ENCODE measurements around the gene GHRHR.

The GHRHR gene

GRCh38 chr7:30986331-30986730 lies 22.6 kb downstream of the GHRHR start:
- Histone ChIP-seq H3K4me2 (ENCODE audit: low read depth, low read length) (no peak overlapping the region), H3K4me1 (ENCODE audit: low read length) (no peaks in the 10 kb centered on the region), H3K9me3 (replicated peaks; ENCODE audit: insufficient read depth, low read length) (no peaks in the 10 kb centered on the region), H3K27me3 (replicated peaks; ENCODE audit: insufficient read depth, low read length) (no peaks in the 10 kb centered on the region), H4K20me1 (ENCODE audit: insufficient read depth, low read length) (no peaks in the 10 kb centered on the region), H3K9ac (ENCODE audit: low read length) (no peak overlapping the region), H2AFZ (ENCODE audit: low read length) (no peak overlapping the region), H3K27ac (ENCODE audit: low read length) (no peak overlapping the region), H3K9me2 (replicated peaks; ENCODE audit: insufficient read depth, low read length) (no peaks in the 10 kb centered on the region), H3K36me3 (replicated peaks; ENCODE audit: insufficient read depth, low read length) (no peaks in the 10 kb centered on the region), H3K4me3 (ENCODE audit: low read length) (no peak overlapping the region), H3F3A (ENCODE audit: insufficient read depth, low read length) (no peaks in the 10 kb centered on the region), H3K79me2 (ENCODE audit: low read length) (no peaks in the 10 kb centered on the region)
- TF ChIP-seq EZH2 (optimal IDR thresholded peaks at IDR 0.05; ENCODE audit: low read depth, low read length) (no peak), CTCF (IDR thresholded peaks at IDR 0.05; ENCODE audit: low read length) (no peak), EZH2phosphoT487 (IDR thresholded peaks at IDR 0.05; ENCODE audit: low read length) (no peak)
- no peak for DNase-seq

GRCh38 chr7:30986738-30987137 lies 23.0 kb downstream of the GHRHR start:
- H3K27me3 ChIP-seq (replicated peaks; ENCODE audit: insufficient read depth, low read length), result no peaks in the 10 kb centered on the region
- no peak overlapping the region for H3K27ac ChIP-seq (ENCODE audit: low read length)
- H3K79me2 ChIP-seq (ENCODE audit: low read length), result no peaks in the 10 kb centered on the region
- H3K9me2 ChIP-seq (replicated peaks; ENCODE audit: insufficient read depth, low read length), result no peaks in the 10 kb centered on the region
- no peaks in the 10 kb centered on the region for H4K20me1 ChIP-seq (ENCODE audit: insufficient read depth, low read length)
- TF ChIP-seq CTCF (IDR thresholded peaks at IDR 0.05; ENCODE audit: low read length) (no peak), EZH2phosphoT487 (IDR thresholded peaks at IDR 0.05; ENCODE audit: low read length) (no peak), EZH2 (optimal IDR thresholded peaks at IDR 0.05; ENCODE audit: low read depth, low read length) (no peak)
- H3F3A ChIP-seq (ENCODE audit: insufficient read depth, low read length), result no peaks in the 10 kb centered on the region
- no peaks in the 10 kb centered on the region for H3K36me3 ChIP-seq (replicated peaks; ENCODE audit: insufficient read depth, low read length)
- no peaks in the 10 kb centered on the region for H3K4me1 ChIP-seq (ENCODE audit: low read length)
- no peak overlapping the region for H3K9ac ChIP-seq (ENCODE audit: low read length)
- H2AFZ ChIP-seq (ENCODE audit: low read length), result no peak overlapping the region
- H3K4me3 ChIP-seq (ENCODE audit: low read length), result no peak overlapping the region
- no peaks in the 10 kb centered on the region for H3K9me3 ChIP-seq (replicated peaks; ENCODE audit: insufficient read depth, low read length)
- DNase-seq, result no peak
- H3K4me2 ChIP-seq (ENCODE audit: low read depth, low read length), result no peak overlapping the region

- H2AFZ ChIP-seq (ENCODE audit: low read length), result no peak overlapping the region
- H4K20me1 ChIP-seq (ENCODE audit: insufficient read depth, low read length), result no peaks in the 10 kb centered on the region
- H3K27me3 ChIP-seq (replicated peaks; ENCODE audit: insufficient read depth, low read length), result no peaks in the 10 kb centered on the region
- no peaks in the 10 kb centered on the region for H3K9me2 ChIP-seq (replicated peaks; ENCODE audit: insufficient read depth, low read length)
- no peaks in the 10 kb centered on the region for H3F3A ChIP-seq (ENCODE audit: insufficient read depth, low read length)
- H3K36me3 ChIP-seq (replicated peaks; ENCODE audit: insufficient read depth, low read length), result no peaks in the 10 kb centered on the region
- no peaks in the 10 kb centered on the region for H3K79me2 ChIP-seq (ENCODE audit: low read length)
- H3K4me2 ChIP-seq (ENCODE audit: low read depth, low read length), result no peak overlapping the region
- H3K27ac ChIP-seq (ENCODE audit: low read length), result no peak overlapping the region
- DNase-seq, result no peak
- H3K4me1 ChIP-seq (ENCODE audit: low read length), result no peaks in the 10 kb centered on the region
- no peak for TF ChIP-seq CTCF (IDR thresholded peaks at IDR 0.05; ENCODE audit: low read length)
- TF ChIP-seq EZH2phosphoT487 (IDR thresholded peaks at IDR 0.05; ENCODE audit: low read length), result no peak
- no peak for TF ChIP-seq EZH2 (optimal IDR thresholded peaks at IDR 0.05; ENCODE audit: low read depth, low read length)
- no peaks in the 10 kb centered on the region for H3K9me3 ChIP-seq (replicated peaks; ENCODE audit: insufficient read depth, low read length)
- H3K4me3 ChIP-seq (ENCODE audit: low read length), result no peak overlapping the region
- no peak overlapping the region for H3K9ac ChIP-seq (ENCODE audit: low read length)
Measured at GRCh38 chr7:30987178-30987577, 23.4 kb downstream of the GHRHR start.
